Esophagus squamous epithelium (tissue), 5 donors: ENCODE data around the gene PEAK3. TPM values are rescaled to one million over a fixed set of nuclear protein-coding genes. Genes with fewer than 3 reads are reported as not detected.

Source experiments
- DNase-seq: peaks from one replicate; lab custom pipeline; 2025; lab: John Stamatoyannopoulos, UW
- H3K27ac ChIP-seq, 4 donors: fragments of 200-600 bp; sonication (generic); one replicate each; pipeline ENCODE4 v1.5.1; 2016 to 2019; ENCODE audit warnings: mild to moderate bottlenecking in 1 of 4
- H3K27me3 ChIP-seq, 4 donors: fragments of 200-600 bp; sonication (generic); 1 replicate in 3 of 4; 2 replicates in 1 of 4; pipeline versions ENCODE4 v1.5.1 to v1.6.0; 2017 to 2021; ENCODE audit warnings: antibody characterized with exemption in 1 of 4
- H3K36me3 ChIP-seq, 3 donors: fragments of 200-600 bp; sonication (generic); one replicate each; pipeline ENCODE4 v1.5.1; 2016 to 2019
- H3K4me1 ChIP-seq, 3 donors: fragments of 200-600 bp; sonication (generic); one replicate each; pipeline ENCODE4 v1.5.1; 2017 to 2019
- H3K4me3 ChIP-seq, 4 donors: fragments of 200-600 bp; sonication (generic); 1 replicate in 3 of 4; 2 replicates in 1 of 4; pipeline ENCODE4 v1.5.1; 2016 to 2019; ENCODE audit warnings: mild to moderate bottlenecking in 2 of 4, moderate library complexity in 1 of 4
- H3K9me3 ChIP-seq, 3 donors: fragments of 200-600 bp; sonication (generic); one replicate each; pipeline ENCODE4 v1.5.1; 2016 to 2019
- POLR2A ChIP-seq, 4 donors: fragments of 450-650 bp; IDR thresholded peaks; one replicate each; pipeline ENCODE4 v1.6.1; 2017; ENCODE audit warnings: antibody characterized with exemption in 4 of 4, mild to moderate bottlenecking in 4 of 4, moderate library complexity in 3 of 4
- WGBS, 2 donors: methylation state at CpG; one replicate each; pipeline ENCODE4 v1.1.5; 2018; 5-methylcytosine and 5-hydroxymethylcytosine counted together
- intact Hi-C: fragments of 100-400 bp; cut with DNase I; formaldehyde crosslinking; loops from one replicate; pipeline ENCODE4 v1.15.0; 2022
- total RNA-seq, 4 donors: library from RNA; depleted of rRNA; stranded (reverse); fragments of >200 nt; gene quantifications; one replicate each; pipeline ENCODE4 v1.1.0, GENCODE V29; 2016
- TF ChIP-seq, protein P1 (sequence below), 6 experiments: fragments of 450-650 bp in 4 of 6; fragments of 200-600 bp in 2 of 6; sonication (generic) in 2 of 6; IDR thresholded peaks; one replicate each; pipeline ENCODE4 v1.5.1; 2016 to 2019; ENCODE audit warnings: antibody characterized with exemption in 6 of 6, mild to moderate bottlenecking in 4 of 6, moderate library complexity in 4 of 6
- donor health status: DM: yes; HTN: yes; CAD: no.

Gene PEAK3
- total RNA-seq, 4 donors from 2014 or later: 0.32 to 0.40 (median 0.38) TPM; not detected in 1

DNA sequence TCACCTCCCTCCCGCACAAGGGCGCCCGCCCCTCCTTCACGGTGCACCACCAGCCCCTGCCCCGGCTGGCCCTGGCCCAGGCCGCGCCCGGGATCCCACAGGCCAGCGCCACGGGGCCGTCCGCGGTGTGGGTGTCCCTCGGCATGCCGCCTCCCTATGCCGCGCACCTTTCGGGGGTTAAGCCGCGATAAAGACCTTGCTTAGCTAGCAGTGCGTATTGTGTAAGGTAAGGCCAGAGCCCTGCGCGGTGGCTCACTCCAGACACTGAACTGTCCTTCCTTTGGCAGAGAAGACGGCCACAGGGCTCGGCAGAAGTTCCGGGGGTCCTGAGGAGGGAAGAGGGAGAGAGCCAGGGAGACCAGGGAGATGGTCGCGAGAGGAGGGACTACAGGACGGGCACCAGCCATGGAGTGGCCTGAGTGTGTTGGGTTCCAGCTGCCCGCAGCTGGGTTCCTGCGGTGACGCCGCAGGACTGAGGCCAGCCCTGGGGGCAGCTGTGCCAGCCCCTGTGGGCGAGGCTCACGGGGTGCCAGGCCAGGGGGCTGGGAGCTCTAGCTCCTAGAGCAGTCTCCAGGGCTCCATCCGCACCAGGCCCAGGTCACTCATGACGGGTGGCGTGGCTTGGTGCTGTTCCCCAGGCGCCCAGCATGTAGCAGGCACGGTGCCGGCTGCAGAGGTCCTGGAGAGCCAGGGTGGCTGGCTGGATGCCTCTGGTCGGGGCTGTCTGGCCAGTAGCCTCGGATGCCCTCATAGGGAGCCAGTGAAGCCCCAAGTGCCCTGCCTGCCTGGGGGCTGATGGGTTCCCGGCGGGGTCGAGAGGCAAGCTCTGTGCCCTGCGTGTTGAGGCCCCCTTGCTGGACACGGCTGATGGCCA, 53.6 kb downstream of the PEAK3 start:
- H3K27me3 ChIP-seq: no peaks in the 10 kb centered on the region
- DNase-seq: no peak
- H3K4me3 ChIP-seq: no peak overlapping the region
- peak overlapping the region in 2 of 4 donors; percentile 11 to 34 for H3K27ac ChIP-seq
- no peaks in the 10 kb centered on the region for H3K9me3 ChIP-seq
- TF ChIP-seq, protein P1, sequence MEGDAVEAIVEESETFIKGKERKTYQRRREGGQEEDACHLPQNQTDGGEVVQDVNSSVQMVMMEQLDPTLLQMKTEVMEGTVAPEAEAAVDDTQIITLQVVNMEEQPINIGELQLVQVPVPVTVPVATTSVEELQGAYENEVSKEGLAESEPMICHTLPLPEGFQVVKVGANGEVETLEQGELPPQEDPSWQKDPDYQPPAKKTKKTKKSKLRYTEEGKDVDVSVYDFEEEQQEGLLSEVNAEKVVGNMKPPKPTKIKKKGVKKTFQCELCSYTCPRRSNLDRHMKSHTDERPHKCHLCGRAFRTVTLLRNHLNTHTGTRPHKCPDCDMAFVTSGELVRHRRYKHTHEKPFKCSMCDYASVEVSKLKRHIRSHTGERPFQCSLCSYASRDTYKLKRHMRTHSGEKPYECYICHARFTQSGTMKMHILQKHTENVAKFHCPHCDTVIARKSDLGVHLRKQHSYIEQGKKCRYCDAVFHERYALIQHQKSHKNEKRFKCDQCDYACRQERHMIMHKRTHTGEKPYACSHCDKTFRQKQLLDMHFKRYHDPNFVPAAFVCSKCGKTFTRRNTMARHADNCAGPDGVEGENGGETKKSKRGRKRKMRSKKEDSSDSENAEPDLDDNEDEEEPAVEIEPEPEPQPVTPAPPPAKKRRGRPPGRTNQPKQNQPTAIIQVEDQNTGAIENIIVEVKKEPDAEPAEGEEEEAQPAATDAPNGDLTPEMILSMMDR (IDR thresholded peaks at IDR 0.05): no peak
- TF ChIP-seq POLR2A (IDR thresholded peaks at IDR 0.05): no peak
- intact Hi-C loops: no loop called here
- H3K36me3 ChIP-seq: peaks cover 35 to 100% (median 55%) of the 10 kb centered on the region in 3 donors
- peaks cover 0 to 54% (median 4%) of the 10 kb centered on the region in 3 donors for H3K4me1 ChIP-seq
- WGBS, 2 donors: 88 to 92% methylated on average over 12 to 27 of the region's 48 CpGs

DNA sequence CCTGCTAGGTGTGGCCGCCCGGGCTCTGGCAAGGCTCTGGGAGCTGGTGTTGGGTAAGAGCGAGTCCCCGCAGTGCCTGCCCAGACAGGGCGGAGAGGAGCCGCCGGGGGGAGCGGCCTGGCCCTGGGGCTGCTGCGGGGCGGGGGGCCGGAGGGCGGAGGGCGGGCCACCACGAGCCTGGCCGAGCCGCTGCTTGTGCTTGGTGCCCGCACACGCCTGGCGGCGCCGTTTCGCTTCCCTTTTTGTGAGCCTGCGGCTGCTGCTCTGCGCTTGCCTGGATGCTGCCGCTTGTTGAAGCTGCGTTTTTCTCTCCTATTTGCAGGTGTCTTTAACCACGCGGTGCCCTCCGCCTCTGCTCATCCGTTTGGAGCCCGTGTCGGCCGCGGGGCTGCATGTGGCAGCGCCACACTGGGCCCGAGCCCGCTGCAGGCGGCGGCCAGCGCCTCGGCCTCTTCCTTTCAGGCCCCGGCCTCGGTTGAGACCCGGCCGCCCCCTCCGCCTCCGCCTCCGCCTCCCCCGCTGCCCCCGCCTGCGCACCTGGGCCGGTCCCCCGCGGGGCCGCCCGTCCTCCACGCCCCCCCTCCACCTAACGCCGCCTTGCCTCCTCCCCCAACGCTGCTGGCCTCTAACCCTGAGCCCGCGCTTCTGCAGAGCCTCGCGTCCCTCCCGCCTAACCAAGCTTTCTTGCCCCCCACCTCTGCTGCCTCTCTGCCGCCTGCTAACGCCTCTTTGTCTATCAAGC, 54.4 kb downstream of the PEAK3 start:
- Histone ChIP-seq H3K4me1 (peaks cover 0 to 46% (median 4%) of the 10 kb centered on the region in 3 donors), H3K36me3 (peaks cover 35 to 100% (median 55%) of the 10 kb centered on the region in 3 donors), H3K27ac (peak overlapping the region in 3 of 4 donors; percentile 11 to 34 (median 33)), H3K4me3 (peak overlapping the region in 1 of 4 donors; percentile 21), H3K27me3 (no peaks in the 10 kb centered on the region), H3K9me3 (no peaks in the 10 kb centered on the region)
- intact Hi-C loops: no loop called here
- DNase-seq: no peak
- TF ChIP-seq POLR2A (IDR thresholded peaks at IDR 0.05): no peak
- TF ChIP-seq, protein P1 (IDR thresholded peaks at IDR 0.05): no peak
- WGBS, 2 donors: 61 to 71% methylated on average over 15 to 38 of the region's 67 CpGs

DNA sequence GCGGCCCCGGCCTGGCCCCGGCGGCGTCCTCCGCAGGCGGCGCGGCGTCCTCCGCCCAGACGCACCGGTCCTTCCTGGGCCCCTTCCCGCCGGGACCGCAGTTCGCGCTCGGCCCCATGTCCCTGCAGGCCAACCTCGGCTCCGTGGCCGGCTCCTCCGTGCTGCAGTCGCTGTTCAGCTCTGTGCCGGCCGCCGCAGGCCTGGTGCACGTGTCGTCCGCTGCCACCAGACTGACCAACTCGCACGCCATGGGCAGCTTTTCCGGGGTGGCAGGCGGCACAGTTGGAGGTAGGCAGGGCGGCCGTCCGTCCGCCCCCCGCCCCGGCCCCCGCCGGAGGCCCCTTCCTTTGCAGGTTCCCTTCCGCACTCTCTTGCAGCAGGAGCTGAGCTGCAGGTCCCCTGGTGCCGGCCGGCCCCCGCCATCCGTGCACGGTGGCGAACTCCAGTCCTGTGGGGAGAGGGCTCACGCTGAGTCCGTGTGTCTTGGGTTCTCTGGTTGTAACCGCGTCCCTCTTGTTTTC, 55.1 kb downstream of the PEAK3 start:
- intact Hi-C loops: no loop called here
- H3K4me1 ChIP-seq: peaks cover 0 to 41% (median 4%) of the 10 kb centered on the region in 3 donors
- H3K27me3 ChIP-seq: no peaks in the 10 kb centered on the region
- H3K36me3 ChIP-seq: peaks cover 40 to 100% (median 60%) of the 10 kb centered on the region in 3 donors
- DNase-seq: no peak
- no peak overlapping the region for H3K4me3 ChIP-seq
- TF ChIP-seq, protein P1 (IDR thresholded peaks at IDR 0.05): no peak
- TF ChIP-seq POLR2A (IDR thresholded peaks at IDR 0.05): no peak
- WGBS, 2 donors: 88 to 94% methylated on average over 3 to 45 of the region's 53 CpGs
- no peaks in the 10 kb centered on the region for H3K9me3 ChIP-seq
- peak overlapping the region in 2 of 4 donors; percentile 33 to 34 for H3K27ac ChIP-seq

DNA sequence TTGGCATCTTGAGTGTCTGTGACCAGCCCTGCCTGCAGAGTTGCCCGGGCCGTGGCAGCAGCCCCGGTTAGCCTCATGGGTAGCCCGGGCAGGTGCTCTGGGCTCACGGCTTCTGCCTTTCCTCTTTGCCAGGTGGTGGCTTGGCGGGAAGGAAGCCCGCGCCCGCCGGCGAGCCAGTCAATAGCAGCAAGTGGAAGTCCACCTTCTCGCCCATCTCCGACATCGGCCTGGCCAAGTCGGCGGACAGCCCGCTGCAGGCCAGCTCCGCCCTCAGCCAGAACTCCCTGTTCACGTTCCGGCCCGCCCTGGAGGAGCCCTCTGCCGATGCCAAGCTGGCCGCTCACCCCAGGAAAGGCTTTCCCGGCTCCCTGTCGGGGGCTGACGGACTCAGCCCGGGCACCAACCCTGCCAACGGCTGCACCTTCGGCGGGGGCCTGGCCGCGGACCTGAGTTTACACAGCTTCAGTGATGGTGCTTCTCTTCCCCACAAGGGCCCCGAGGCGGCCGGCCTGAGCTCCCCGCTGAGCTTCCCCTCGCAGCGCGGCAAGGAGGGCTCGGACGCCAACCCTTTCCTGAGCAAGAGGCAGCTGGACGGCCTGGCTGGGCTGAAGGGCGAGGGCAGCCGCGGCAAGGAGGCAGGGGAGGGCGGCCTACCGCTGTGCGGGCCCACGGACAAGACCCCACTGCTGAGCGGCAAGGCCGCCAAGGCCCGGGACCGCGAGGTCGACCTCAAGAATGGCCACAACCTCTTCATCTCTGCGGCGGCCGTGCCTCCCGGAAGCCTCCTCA, 55.7 kb downstream of the PEAK3 start:
- WGBS, 2 donors: 85 to 86% methylated on average over 13 to 15 of the region's 59 CpGs
- H3K9me3 ChIP-seq: no peaks in the 10 kb centered on the region
- H3K4me3 ChIP-seq: no peak overlapping the region
- DNase-seq: no peak
- peaks cover 40 to 100% (median 61%) of the 10 kb centered on the region in 3 donors for H3K36me3 ChIP-seq
- peaks cover 0 to 35% (median 4%) of the 10 kb centered on the region in 3 donors for H3K4me1 ChIP-seq
- intact Hi-C loops: no loop called here
- H3K27me3 ChIP-seq: no peaks in the 10 kb centered on the region
- TF ChIP-seq, protein P1 (IDR thresholded peaks at IDR 0.05): no peak
- no peak for TF ChIP-seq POLR2A (IDR thresholded peaks at IDR 0.05)
- no peak overlapping the region for H3K27ac ChIP-seq
